HG02884 (cell line): ENCODE results near the gene PLD6.
"Not testable (repeated sequence)": the region's sequence is repeated elsewhere in the genome, so short reads cannot be mapped to it uniquely, and the experiment has no call there.

Source experiments
- ATAC-seq: cut with Tn5 transposase; IDR thresholded peaks from one replicate; pipeline ENCODE4 v1.9.1; 2021; ENCODE audit warnings: mild to moderate bottlenecking, moderate library complexity; ENCODE audit not compliant: unreplicated experiment

Gene PLD6

DNA sequence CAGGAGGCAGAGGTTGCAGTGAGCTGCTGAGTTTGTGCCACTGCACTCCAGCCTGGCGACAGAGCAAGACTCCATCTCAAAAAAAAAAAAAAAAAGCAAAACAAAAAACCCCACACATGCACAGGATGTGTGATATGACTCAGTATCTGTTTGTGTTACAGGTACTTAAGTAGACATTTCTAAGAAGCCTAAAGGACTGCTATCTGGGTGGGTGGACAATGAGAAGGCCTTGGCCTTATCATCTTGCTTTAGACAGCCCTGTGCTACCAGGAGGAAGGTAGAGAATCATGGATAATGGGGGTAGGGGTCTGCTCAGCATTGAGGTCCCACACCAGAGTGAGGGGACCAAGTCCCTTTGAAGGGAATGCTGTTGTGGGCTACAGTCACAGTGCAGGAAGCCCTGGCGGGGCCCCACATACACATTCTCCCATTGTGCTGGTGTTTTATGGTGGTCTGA lies 26.7 kb downstream of the PLD6 start:
- peak; percentile 58 for ATAC-seq

DNA sequence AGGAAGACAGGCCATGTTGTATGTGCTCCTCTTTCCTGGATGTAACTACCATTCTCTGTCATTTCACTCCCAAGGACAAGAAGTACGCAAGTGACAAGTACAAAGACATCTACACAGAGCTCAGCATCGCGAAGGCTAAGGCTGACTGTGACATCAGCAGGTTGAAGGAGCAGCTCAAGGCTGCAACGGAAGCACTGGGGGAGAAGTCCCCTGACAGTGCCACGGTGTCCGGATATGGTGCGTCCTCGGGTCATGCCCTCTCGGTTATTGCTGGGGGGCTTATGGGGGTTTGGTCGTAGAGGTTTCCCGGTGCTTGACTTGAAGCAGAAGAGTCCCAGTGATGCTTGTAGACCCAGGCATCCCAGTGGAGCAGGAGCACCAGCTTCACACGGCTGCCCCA lies 29.0 kb downstream of the PLD6 start:
- no peak for ATAC-seq

DNA sequence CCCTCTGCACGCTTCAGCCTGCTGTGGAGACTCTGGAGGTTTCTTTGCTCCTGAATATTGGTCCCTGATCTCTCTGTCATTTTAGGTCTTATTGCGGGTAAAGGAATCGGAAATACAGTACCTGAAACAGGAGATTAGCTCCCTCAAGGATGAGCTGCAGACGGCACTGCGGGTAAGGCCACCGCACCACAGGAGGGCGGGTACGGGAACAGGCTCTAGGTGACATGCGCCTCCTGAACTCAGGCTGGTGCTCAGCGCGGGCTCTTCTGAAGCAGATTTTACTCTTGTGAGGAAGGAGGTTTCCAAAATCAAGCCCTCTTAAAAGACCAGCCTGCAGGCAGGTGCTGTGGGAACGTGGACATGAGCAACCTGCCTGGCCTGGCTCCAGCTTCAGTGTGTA lies 29.8 kb downstream of the PLD6 start:
- no peak for ATAC-seq

DNA sequence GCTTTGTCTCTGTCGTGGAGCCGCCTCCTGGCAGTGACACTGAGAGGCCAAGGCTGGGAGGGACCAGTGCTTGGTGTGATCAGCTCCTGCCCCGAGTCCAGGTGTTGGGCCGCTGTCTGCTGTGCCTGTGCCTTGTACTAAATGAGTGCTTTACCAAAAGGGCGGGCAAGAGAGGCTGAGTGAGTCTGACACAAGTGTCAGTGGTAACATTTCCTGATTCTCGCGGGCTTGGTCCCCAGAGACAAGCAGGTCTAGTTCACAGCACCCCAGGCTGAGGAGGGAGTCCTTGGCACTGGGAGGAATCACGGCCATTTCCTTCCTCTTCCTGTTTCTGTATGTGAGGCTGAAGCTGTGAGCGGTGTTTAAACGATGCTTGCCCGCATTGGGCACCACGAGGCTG lies 30.2 kb downstream of the PLD6 start:
- ATAC-seq: no peak

DNA sequence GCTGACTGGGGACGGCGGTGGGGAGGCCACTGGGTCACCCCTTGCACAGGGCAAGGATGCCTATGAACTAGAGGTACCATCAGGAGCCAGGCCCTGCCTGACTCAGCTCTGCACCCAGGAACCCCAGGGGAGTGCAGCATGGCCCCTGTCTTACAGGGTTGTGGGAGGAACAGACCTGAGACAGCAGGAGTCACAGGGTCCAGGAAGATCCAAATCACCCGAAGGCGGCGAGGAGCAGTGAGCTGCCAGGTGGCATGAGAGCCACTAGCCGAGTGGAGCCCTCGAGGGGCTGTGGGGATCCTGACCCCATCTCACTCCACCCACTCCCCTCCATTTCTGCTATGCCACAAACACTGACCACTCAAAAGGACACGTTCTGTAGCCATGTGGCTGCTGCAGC lies 30.8 kb downstream of the PLD6 start:
- ATAC-seq: no peak

DNA sequence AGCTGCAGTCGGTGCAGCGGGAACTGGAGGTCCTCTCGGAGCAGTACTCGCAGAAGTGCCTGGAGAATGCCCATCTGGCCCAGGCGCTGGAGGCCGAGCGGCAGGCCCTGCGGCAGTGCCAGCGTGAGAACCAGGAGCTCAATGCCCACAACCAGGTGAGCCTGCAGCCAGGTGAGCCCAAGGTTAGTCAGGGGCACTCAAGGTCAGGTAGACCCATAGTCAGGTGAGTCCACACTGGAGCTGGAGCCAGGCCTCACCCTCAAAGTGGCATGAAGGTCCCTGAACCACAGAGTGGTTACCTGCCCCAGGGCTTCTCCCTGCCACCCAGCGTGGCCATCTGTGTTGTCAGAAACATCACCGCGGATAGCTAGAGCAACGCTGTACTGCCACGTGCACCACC lies 32.2 kb downstream of the PLD6 start:
- ATAC-seq: no peak

DNA sequence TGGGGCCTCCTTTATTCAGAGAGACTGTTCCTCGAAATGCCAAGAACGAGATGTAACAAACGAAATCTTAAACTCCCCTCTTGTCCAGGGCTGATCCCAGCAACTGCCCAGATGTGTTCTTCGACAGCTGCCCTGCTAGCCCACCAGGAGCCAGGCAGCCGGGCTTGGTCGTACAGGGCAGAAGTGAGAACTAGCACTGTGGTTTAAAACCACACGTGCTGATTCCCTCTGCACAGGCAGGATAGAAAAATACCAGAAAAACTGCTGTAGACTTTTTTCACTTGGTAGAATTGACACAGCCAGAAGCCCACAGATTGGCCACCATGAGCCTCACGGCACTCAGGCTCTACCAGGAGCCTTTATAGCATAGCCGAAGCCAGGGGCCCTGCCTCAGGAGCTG lies 33.1 kb downstream of the PLD6 start:
- no peak for ATAC-seq

DNA sequence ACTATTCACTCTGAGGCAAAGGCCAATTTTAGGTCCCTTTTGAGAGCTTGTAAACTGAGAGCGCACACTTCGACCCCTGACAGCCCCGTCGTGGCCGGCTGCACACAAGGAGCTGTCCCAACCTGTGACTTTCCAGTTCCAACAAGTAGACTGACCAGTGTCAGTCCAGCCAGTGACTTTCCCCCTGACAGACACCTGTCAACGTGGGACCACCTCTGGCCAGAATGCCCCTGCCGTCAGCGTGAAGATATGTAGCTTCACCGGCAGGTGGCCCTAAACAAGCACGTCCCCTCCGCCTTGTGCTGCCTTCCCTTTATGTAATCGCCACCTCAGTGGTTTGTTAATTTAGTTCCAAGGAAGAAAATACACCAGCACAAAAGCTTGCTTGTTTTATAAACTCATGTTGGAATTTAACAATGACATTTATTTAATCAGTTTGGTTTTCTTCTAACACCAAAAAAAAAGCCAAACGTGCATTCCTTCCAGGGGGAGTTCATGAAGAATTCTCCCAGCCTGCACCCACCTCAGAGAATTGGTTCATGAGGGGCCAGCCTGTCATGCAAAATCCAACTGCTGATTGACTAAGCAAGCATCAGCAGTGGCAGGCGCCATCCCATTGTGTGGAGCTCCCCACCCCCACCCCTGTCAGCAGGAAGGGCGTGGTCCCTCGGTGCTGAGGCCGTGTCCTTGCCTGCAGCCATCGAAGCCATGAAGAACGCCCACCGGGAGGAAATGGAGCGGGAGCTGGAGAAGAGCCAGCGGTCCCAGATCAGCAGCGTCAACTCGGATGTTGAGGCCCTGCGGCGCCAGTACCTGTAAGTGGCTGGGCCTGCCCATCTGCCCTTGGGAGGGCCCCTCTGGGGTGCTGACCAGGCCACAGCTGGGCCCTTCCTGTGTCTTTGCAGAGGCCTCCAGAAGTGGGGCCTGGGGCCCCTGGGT lies 33.9 kb downstream of the PLD6 start:
- no peak for ATAC-seq

DNA sequence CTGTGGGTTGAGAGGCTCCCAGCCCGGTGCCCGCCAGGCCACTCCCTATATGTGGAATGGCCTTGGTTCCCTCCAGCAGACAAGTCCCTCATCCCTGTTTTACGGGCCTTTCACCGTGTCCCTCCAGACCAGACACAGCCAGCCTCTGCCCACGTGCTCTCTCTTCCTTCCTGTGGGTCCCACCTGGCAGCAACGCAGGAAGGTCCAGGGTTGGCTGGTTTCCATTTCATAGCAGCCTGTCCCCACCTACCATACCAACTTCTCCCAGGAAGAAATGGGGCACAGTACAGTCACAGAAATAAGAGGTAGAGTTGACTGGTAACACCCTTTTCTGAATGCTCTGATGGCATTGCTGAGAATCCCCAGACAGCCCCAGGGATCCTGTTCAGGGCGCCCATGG lies 34.9 kb downstream of the PLD6 start:
- ATAC-seq: no peak

DNA sequence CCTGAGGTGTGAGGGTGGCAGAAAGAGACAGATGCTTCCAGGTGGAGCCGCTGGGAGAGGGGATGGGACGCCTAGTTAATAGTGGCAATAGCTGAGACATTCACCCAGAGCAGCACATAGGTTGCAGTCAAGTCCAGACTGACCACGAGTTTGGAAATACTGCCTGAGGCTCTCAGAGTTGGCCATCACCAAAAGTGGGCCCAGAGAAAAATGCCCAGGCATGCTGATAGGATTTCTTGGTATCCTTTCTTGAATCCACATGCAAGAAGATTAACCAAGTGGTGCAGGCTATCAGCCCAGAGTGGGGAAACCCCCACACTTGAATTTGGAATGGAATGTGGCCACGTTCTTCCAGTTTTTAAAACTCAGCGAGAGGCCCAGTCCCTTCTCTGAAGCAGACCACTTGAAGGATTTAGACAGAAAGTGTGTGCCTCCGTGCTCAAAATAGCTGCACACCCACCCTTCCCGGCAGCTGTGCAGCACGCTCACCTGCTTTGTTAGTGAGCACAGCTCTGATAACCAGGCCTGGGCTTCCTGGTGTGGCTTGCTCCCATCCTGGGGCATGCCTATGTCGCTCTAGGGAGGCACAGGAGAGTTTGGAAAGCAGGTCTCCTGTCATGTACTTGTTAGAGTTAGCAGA lies 35.7 kb downstream of the PLD6 start:
- no peak for ATAC-seq

DNA sequence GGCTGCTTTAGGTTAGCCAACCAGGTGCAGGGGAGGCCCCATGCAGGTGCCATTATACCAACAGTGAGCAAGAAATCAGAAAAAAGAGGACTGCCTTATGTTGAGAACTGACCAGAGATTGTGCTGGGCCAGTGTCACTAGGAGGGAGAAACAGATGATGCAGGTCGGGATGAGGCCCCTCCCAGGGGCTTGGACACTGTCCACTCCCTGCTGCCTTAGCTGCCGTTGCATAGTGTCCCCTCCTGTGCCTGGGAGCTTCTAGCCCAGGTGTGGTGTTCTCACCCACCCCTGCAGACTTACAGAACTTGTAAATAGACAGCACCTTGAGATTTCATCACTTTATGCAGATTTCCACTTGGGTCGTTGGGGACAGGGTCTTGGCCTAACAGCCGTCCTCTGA lies 36.7 kb downstream of the PLD6 start:
- no peak for ATAC-seq

DNA sequence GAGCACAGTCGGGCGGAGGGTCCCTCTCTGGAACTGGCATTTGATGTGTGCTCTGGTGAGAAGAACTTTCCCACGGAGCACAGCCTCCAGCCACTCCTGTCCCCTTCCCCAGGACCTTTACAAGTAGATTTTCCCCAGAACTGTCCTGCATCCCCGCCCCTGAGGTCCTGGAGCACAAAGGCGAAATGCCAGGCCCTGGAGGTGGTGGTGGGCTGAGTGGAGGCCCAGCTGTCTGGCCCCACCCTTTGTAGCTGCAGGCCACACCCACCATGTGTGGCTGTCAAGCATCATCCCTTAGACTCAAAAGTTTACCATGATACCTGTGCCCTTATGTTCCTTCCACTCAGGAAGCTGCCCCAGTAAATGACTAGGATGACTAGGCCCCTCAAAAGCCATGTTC lies 37.7 kb downstream of the PLD6 start:
- no peak for ATAC-seq

DNA sequence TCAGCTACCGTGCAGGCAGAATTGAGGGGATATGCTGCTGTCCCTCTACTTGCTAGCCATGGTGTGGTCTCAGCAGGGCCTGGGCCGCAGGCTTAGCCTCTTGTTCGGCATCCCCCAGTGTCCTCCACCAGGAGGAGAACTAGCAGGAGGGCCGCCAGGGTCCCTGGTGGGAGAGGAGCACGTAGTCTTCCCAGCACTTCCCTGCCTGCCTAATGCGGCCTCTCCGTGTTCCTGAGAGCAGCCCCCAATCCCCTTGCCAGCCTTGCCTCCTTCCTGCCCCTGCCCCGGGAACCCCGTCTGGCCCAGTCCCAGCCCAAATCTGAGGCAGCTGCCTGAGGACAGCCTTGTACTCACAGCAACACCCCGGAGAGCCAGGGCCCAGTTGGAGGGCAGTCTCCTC lies 38.1 kb downstream of the PLD6 start:
- ATAC-seq: no peak

DNA sequence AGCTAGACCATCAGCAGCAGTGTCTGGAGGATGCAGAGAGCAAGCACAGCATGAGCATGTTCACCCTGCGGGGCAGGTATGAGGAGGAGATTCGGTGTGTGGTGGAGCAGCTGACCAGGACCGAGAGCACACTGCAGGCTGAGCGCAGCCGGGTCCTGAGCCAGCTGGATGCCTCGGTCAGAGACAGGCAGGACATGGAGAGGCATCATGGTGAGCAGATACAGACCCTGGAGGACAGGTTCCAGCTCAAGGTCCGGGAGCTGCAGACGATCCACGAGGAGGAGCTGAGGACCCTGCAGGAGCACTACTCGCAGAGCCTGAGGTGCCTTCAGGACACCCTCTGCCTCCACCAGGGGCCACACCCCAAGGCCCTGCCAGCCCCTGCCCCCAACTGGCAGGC lies 38.8 kb downstream of the PLD6 start:
- no peak for ATAC-seq

DNA sequence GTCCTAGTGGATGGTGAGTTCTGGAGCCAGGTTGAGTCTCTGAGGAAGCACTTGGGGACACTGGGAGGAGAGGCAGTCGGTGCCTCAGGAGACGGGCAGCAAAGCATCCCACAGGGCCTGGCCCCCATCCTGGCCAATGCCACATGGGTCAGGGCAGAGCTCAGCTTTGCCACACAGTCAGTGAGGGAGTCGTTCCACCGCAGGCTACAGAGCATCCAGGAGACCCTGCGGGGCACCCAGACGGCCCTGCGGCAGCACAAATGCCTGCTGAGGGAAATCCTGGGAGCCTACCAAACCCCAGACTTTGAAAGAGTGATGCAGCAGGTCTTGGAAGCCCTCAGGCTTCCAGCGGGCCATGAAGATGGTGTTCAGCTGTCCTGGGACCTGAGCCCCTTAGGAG lies 39.7 kb downstream of the PLD6 start:
- ATAC-seq: no peak

DNA sequence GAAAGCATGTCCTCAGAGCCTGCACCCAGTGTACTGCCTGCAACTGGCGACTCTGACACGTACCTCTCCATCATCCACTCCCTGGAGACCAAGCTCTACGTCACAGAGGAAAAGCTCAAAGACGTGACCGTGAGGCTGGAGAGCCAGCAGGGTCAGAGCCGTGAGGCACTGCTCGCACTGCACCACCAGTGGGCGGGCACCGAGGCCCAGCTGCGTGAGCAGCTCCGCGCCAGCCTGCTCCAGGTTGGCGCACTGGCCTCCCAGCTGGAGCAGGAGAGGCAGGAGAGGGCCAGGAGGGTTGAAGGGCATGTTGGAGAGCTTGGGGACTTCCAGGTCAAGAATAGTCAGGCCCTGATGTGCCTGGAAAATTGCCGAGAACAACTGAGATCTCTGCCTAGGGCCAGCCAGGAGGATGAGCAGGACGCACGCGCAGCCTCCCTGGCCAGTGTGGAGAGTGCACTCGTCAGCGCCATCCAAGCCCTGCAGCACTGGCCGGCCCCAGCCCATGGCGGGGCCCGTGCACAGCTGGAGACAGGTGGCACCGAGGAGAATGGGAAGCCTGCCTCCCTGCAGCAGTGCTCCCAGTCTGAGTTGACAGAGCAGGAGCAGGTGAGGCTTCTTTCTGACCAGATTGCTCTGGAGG lies 40.3 kb downstream of the PLD6 start:
- no peak for ATAC-seq

DNA sequence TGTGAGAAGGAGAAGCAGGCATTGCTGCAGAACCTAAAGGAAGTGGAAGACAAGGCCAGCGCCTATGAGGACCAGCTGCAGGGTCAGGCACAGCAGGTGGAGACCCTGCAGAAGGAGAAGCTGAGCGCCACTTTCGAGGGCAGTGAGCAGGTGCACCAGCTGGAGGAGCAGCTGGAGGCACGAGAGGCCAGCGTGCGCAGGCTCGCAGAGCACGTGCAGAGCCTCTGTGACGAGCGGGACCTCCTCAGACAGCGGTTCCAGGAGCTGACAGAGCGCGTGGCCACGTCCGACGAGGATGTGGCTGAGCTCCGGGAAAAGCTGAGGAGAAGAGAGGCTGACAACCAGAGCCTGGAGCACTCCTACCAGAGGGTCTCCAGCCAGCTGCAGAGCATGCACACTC lies 41.5 kb downstream of the PLD6 start:
- ATAC-seq: no peak

DNA sequence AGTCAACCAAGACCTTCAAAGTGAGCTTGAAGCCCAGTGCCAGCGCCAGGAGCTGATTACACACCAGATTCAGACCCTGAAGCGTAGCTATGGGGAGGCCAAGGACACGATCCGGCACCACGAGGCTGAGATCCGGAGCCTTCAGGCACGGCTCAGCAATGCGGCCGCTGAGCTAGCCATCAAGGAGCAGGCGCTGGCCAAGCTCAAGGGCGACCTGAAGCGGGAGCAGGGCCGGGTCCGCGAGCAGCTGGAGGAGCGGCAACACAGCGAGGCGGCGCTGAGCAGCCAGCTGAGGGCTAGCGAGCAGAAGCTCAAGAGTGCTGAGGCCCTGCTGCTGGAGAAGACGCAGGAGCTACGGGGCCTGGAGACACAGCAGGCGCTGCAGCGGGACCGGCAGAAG lies 42.0 kb downstream of the PLD6 start:
- ATAC-seq: no peak

DNA sequence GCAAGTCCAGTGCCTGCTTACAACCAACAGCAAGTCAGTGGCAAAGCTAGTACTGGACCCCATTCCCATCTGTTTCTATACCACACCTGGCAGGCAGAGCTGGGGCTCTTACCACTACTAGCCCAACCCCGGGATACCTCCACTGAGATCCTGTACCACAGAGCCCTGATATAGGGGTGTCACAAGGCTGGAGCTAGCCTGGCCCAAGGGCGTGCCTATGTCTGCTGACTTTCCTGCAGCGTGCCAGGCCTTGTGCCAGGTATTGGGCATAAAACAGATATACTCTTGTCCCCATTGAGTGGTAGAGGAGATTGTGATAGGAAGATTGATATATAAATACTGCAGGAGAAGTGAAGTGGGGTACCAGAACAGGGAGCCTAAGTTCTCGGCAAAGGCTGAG lies 44.4 kb downstream of the PLD6 start:
- no peak for ATAC-seq

DNA sequence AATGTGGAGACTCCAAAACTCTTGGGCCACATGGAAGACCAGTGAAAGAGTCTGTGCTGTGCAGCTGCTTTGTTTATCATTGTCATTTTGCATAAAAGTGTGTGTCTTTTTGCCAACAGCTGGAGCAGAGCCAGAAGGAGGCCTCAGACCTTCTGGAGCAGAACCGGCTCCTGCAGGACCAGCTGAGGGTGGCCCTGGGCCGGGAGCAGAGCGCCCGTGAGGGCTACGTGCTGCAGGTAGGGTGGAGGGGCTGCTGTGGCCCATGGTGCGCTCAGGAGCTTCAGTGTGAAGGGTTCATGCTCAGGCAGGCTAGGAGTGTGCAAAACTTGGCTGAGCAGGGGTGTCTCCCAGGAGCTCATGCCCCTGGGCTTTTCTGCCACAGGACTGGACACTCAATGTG lies 45.0 kb downstream of the PLD6 start:
- no peak for ATAC-seq

DNA sequence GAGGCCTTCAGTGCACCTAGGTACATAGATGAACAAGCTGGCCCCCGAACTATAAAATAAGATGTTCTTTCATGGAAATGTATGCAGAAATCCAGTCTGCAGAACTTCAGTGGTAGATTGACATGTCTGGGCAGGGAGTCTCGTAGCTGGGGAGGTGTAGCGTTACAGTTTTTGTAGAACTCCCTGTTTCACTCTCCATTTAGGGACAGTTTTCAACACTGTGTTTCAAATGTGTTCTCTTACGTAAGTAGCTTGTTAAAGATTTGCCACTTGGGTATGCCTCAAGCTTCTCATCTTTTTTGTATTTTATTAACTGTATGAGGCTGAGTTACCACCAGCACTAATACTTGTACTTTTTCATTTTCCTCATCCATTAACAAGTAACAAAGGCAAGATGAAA lies 46.6 kb downstream of the PLD6 start:
- no peak for ATAC-seq

DNA sequence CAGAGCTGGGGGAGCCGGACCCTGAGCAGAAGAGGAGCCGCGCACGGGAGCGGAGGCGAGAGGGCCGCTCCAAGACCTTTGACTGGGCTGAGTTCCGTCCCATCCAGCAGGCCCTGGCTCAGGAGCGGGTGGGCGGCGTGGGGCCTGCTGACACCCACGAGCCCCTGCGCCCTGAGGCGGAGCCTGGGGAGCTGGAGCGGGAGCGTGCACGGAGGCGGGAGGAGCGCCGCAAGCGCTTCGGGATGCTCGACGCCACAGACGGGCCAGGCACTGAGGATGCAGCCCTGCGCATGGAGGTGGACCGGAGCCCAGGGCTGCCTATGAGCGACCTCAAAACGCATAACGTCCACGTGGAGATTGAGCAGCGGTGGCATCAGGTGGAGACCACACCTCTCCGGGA lies 47.6 kb downstream of the PLD6 start:
- not testable (repeated sequence) for ATAC-seq
